ENCODE data around the gene SLC27A5.
"Not testable (repeated sequence)": the region's sequence is repeated elsewhere in the genome, so short reads cannot be mapped to it uniquely, and the experiment has no call there.

The SLC27A5 gene

DNA sequence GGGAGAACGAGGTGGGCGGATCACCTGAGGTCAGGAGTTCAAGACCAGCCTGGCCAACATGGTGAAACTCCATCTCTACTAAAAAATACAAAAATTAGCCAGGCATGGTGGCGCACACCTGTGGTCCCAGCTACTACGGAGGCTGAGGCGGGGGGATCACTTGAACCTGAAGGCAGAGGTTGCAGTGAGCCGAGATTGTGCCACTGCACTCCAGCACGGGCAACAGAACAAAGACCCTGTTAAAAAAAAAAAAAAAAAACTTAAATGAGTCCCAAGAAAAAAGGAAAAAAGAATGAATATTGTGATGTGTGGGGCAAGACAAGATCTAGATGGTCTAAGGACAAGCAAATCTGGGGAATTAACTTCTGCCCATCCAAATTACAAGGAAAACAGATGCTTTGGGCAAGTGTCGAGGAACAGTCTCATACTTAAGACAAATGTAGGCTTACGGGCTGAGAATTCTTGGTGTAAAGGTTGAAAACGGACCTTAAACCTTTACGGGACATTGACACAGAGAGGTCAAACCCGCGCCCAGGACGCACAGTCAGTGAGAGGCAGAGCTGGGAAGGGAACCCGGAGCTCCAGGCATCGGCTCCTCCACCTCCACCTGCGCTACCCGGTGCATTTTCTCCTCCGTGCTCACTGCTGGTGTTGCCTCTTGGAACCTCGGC is 45.6 kb downstream of the SLC27A5 start:
- DNase-seq = no peak

DNA sequence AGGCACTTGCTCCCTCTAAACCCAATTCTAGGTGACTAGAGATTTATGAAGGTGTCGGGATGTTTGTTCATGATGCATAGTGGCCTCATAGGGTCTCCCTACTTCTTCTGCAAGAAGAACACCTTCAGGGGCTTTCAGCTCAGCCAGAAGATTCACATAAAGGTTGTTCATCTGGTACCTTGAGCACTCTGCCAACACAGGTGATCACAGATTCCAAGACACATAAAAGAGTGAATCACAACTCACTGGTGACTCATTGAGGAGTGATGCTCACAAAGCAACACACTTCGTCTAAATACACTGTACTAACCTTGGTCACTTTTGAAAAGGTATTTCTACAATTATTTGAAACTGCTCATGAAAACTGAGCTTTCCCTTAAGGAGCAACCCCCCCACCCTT is 51.8 kb downstream of the SLC27A5 start:
- no peak for DNase-seq

DNA sequence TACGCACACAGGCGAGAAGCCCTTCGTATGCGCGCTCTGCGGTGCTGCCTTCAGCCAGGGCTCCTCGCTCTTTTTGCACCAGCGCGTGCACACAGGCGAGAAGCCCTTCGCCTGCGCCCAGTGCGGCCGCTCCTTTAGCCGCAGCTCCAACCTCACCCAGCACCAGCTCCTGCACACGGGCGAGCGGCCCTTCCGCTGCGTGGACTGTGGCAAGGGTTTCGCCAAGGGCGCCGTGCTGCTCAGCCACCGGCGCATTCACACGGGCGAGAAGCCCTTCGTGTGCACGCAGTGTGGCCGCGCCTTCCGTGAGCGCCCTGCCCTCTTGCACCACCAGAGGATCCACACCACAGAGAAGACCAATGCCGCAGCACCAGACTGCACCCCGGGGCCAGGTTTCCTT is 55.7 kb downstream of the SLC27A5 start:
- DNase-seq = no peak

DNA sequence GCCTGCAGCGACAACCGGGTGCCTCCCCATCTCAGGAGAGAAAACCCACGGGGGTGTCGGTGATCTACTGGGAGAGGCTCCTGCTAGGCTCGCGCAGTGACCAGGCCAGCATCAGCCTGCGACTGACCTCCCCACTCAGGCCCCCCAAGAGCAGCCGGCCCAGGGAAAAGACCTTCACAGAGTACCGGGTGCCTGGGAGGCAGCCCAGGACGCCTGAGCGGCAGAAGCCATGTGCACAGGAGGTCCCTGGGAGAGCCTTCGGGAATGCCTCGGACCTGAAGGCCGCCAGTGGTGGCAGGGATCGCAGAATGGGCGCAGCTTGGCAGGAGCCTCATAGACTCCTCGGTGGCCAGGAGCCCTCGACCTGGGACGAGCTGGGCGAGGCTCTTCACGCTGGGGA is 56.5 kb downstream of the SLC27A5 start:
- DNase-seq = no peak

DNA sequence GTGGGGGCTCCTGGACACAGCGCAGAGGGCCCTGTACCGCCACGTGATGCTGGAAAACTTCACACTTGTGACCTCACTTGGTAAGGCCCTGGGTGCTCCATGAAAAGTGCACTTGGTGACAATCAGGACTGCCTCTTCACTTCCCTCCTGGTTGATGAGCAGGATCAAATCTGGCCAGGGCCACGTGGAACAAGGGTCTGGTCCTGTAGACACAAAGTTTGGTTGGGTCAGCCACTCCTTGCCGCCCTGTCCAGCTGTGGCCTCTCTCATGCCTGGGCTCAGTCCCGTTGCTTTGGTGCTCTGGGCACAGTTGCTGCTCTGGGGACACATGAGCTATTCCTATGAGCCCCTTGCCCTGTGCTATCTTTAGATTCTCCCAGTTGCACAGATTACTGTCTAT is 58.0 kb downstream of the SLC27A5 start:
- no peak for DNase-seq

DNA sequence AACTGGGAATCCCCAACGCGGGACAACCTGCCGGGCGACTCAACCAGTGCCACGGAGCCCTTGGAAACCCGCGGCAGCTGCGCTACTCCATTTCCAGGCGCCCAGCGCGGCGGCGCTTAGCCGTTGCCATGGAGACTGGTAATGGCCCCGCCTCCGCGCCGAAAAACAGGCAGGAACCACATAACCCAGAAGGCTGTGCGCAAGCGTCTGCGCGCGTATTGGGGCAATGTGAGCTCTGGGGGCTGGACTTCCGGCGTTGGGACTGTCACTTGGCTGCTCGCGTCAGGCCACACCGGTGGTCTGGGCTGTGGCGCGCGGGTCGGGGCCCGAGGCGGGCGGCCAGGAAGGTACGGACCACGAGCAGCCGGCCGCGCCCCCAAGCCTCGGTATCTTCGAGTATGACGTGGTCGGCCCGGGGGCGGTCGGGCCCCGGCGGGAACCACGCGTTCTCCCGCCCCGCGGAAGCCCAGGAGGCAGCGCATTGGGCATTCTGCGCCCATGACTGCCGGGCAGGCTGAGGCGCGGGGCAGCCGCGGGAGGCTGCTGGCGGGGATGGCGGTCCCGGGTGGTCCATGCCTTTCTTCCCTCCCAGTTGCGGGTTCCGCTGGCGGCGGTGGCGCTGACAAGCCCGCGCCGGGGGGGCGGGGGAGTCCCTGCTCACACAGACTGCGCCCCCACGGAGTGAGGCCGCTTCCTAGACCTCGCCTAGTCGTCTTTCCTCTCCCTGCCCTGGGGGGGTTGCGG is 60.3 kb downstream of the SLC27A5 start, which contains the start of gene ZNF324B:
ZNF324B (plus strand) TSS at position 265 of the 744 bp plus-strand sequence. CDS start 2,080 bp downstream, outside the sequence.
- DNase-seq = peak; percentile 94

DNA sequence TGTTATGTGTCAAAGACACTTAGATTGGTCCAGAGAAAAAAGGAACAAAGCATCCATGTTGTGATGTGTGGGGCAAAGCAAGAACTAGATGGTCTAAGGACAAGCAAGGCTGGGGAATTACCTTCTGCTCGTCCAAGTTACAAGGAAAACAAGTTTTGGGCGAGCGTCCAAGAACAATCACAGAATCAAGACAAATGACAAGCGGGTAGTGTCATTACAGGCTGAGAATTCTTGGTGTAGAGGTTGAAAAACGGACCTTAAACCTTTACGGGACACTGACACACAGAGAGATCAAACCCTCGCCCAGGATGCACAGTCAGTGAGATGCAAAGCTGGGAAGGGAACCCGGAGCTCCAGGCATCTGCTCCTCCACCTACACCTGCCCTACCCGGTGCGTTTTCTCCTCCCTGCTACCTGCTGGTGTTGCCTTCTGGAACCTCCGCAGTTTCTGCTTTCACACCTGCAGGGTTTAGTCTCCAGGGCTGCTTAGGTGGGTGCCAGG is 60.9 kb downstream of the SLC27A5 start:
- no peak for DNase-seq

DNA sequence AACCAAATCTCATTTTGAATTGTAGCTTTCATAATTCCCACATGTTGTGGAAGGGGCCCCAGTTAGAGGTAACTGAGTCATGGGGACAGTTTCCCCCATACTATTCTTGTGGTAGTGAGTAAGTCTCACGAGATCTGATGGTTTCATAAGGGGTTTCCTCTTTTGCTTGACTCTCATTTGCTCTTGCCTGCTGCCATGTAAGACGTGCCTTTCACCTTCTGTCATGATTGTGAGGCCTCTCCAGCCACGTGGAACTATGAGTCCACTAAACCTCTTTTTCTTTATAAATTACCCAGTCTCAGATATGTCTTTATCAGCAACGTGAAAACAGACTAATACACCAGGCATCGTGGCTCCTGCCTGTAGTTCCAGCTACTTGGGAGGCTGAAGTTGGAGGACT is 61.8 kb downstream of the SLC27A5 start:
- not testable (repeated sequence) for DNase-seq

DNA sequence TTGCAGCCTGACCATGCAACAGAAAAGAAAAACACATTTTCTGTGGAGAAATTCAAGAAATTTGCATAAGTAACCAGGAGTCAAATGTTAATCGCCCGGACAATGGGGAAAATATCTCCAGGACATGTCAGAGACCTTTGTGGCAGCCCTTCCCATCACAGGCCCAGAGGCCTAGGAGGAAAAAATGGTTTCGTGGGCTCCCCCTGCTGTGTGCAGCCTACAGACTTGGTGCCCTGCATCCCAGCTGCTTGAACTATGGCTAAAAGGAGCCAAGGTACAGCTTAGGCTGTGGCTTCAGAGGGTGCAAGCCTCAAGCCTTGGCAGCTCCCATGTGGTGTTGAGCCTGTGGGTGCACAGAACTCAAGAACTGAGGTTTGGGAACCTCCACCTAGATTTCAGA is 62.9 kb downstream of the SLC27A5 start:
- not testable (repeated sequence) for DNase-seq
